Gastroesophageal sphincter (tissue), 4 donors: Measurements from ENCODE around the gene SLC9A1. TPM values are rescaled to one million over a fixed set of nuclear protein-coding genes. Genes with fewer than 3 reads are reported as not detected.

ENCODE experiments used
- ATAC-seq: fragments of 150-250 bp; one replicate; pipeline ENCODE4 v1.9.1; 2016; ENCODE audit warnings: mild to moderate bottlenecking, moderate library complexity
- H3K27ac ChIP-seq, 4 donors: fragments of 200-600 bp; sonication (generic) in 3 of 4; 1 replicate in 3 of 4; 2 replicates in 1 of 4; pipeline ENCODE4 v1.5.1; 2016 to 2019
- H3K27me3 ChIP-seq: fragments of 200-600 bp; sonication (generic); one replicate; pipeline ENCODE4 v1.5.1; 2019
- H3K36me3 ChIP-seq, 2 donors: fragments of 200-600 bp; sonication (generic); one replicate each; pipeline ENCODE4 v1.5.1; 2019; ENCODE audit warnings: control low read depth in 1 of 2
- H3K4me1 ChIP-seq, 3 donors: fragments of 200-600 bp; sonication (generic); 1 replicate in 2 of 3; 2 replicates in 1 of 3; pipeline ENCODE4 v1.5.1; 2016 to 2019; ENCODE audit warnings: control low read depth in 2 of 3
- H3K4me3 ChIP-seq, 2 donors: fragments of 200-600 bp; sonication (generic); one replicate each; pipeline ENCODE4 v1.5.1; 2019; ENCODE audit warnings: mild to moderate bottlenecking in 1 of 2, moderate library complexity in 1 of 2
- H3K9me3 ChIP-seq, 3 donors: fragments of 200-600 bp; sonication (generic); one replicate each; pipeline ENCODE4 v1.5.1; 2017 to 2019; ENCODE audit warnings: control low read depth in 2 of 3
- CTCF ChIP-seq, 4 experiments: fragments of 200-600 bp in 2 of 4; fragments of 450-650 bp in 2 of 4; sonication (generic) in 1 of 4; IDR thresholded peaks; one replicate each; pipeline ENCODE4 v1.5.1; 2017 to 2019; ENCODE audit warnings: antibody characterized with exemption in 4 of 4, mild to moderate bottlenecking in 2 of 4, moderate library complexity in 2 of 4
- EP300 ChIP-seq: sonication (generic); formaldehyde crosslinking; IDR thresholded peaks from one replicate; pipeline ENCODE4 v1.6.1; 2017; ENCODE audit warnings: antibody characterized with exemption, mild to moderate bottlenecking
- POLR2A ChIP-seq, 2 donors: fragments of 450-650 bp; IDR thresholded peaks; one replicate each; pipeline ENCODE4 v1.6.1; 2017; ENCODE audit warnings: antibody characterized with exemption in 2 of 2, mild to moderate bottlenecking in 2 of 2, moderate library complexity in 1 of 2
- POLR2AphosphoS5 ChIP-seq: sonication (generic); formaldehyde crosslinking; IDR thresholded peaks from one replicate; pipeline ENCODE4 v1.6.1; 2017; ENCODE audit warnings: antibody characterized with exemption
- WGBS, 2 donors: methylation state at CpG; one replicate each; pipeline ENCODE4 v1.1.5; 2018; ENCODE audit warnings: low coverage in 1 of 2; 5-methylcytosine and 5-hydroxymethylcytosine counted together
- total RNA-seq, 4 donors: library from RNA; depleted of rRNA; stranded (reverse); fragments of >200 nt; gene quantifications; one replicate each; pipeline ENCODE4 v1.1.0, GENCODE V29; 2016

Gene SLC9A1
- total RNA-seq, 4 donors from 2014 or later: 7.2 to 27.8 (median 17.1) TPM

DNA sequence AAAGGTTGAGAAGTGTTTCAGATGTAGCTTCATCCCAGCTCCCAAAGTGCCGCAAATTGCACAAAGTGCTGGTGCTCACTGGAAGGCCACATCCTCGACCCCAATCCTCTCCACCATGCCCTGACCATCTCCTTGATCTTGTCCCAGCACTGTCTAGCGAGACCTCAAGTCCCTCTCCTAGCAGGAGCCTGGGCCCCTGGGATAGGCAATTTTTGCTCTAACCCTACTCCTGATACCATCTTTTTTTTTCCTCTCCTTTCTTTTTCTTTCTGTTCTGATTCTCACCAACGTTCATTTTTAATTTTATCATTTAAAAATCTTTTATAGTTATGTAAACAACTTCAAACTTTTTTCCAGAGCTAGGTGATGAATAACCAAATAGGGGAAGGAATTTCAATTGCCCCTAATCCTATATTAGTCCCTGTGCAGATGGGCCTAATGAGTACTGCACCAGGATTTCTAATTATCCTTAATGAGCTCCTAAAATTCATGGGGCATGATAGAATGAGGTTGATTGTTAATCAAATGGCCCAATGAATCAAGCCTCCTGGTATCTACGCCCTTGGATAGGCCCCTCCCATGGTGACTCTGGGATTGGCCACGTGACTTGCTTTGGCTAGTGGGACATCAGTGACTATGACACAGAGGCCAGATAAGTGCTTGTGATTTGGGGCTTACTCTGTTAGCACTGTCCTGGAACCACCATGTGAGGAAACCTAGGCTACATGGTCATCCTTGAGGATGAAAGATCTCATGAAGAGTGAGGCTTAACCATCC, 100.8 kb downstream of the SLC9A1 start:
- ATAC-seq: no peak
- H3K9me3 ChIP-seq: no peaks in the 10 kb centered on the region
- H3K27ac ChIP-seq: no peak overlapping the region
- H3K36me3 ChIP-seq: no peaks in the 10 kb centered on the region
- no peaks in the 10 kb centered on the region for H3K27me3 ChIP-seq
- TF ChIP-seq POLR2AphosphoS5: no peak
- no peak for TF ChIP-seq EP300
- TF ChIP-seq POLR2A (IDR thresholded peaks at IDR 0.05): no peak
- no peak for TF ChIP-seq CTCF (IDR thresholded peaks at IDR 0.05)
- H3K4me3 ChIP-seq: no peak overlapping the region
- 60 to 76% methylated on average over 3 to 6 of the region's 6 CpGs for WGBS, 2 donors
- H3K4me1 ChIP-seq: peaks cover 0 to 16% (median 0%) of the 10 kb centered on the region in 3 donors

- Histone ChIP-seq H3K36me3 (no peaks in the 10 kb centered on the region), H3K4me3 (no peak overlapping the region), H3K27me3 (no peaks in the 10 kb centered on the region), H3K4me1 (peaks cover 0 to 4% (median 0%) of the 10 kb centered on the region in 3 donors), H3K9me3 (no peaks in the 10 kb centered on the region), H3K27ac (no peak overlapping the region)
- 95 to 97% methylated on average over 3 to 5 of the region's 5 CpGs for WGBS, 2 donors
- TF ChIP-seq POLR2AphosphoS5 (no peak), EP300 (no peak), POLR2A (IDR thresholded peaks at IDR 0.05) (no peak), CTCF (IDR thresholded peaks at IDR 0.05) (no peak)
- ATAC-seq: no peak
These were observed 102.4 kb downstream of the SLC9A1 start for GRCh38 chr1:27052527-27052926.

DNA sequence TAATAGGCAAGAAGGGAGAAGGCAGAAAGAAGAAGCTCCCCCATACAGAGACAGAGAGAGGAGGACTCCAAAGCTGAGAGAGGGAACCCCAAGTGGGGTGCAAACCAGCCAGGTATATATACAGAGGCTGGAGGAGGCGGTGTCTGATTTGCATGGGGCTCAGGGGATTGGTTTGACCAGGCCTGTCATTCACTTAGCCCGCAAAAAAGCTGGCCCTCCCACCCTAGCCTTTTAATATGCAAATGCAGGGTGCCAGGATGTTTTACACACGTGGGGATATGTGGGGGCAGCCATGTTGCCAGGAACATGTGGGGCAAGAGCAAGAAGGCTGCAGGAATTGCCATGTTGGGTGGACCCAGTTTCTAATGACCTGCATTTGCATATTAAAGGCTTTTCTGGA, 105.3 kb downstream of the SLC9A1 start:
- WGBS, 2 donors: 20 to 67% methylated on average over 1 to 3 of the region's 3 CpGs

GRCh38 chr1:27049100-27049499, 105.8 kb downstream of the SLC9A1 start:
- no peak overlapping the region for H3K27ac ChIP-seq
- 71% methylated on average over 2 of the region's 2 CpGs; no CpG with 5 or more reads in 1 of the 2 donors for WGBS, 2 donors
- ATAC-seq: no peak

More for the DNA sequence above, 105.3 kb downstream of the SLC9A1 start:
- Histone ChIP-seq H3K36me3 (no peaks in the 10 kb centered on the region), H3K9me3 (no peaks in the 10 kb centered on the region), H3K4me3 (no peak overlapping the region), H3K27ac (no peak overlapping the region), H3K4me1 (peaks cover 0 to 18% (median 5%) of the 10 kb centered on the region in 3 donors), H3K27me3 (no peaks in the 10 kb centered on the region)
- ATAC-seq: no peak
- TF ChIP-seq POLR2AphosphoS5: no peak
- no peak for TF ChIP-seq CTCF (IDR thresholded peaks at IDR 0.05)
- TF ChIP-seq POLR2A (IDR thresholded peaks at IDR 0.05): no peak
- TF ChIP-seq EP300: no peak

More at GRCh38 chr1:27049100-27049499, 105.8 kb downstream of the SLC9A1 start:
- Histone ChIP-seq H3K27me3 (no peaks in the 10 kb centered on the region), H3K4me1 (peaks cover 0 to 21% (median 5%) of the 10 kb centered on the region in 3 donors), H3K9me3 (no peaks in the 10 kb centered on the region), H3K4me3 (no peak overlapping the region), H3K36me3 (no peaks in the 10 kb centered on the region)
- TF ChIP-seq CTCF (IDR thresholded peaks at IDR 0.05) (no peak), EP300 (no peak), POLR2AphosphoS5 (no peak), POLR2A (IDR thresholded peaks at IDR 0.05) (no peak)

Other genes starting within 250 kb of the SLC9A1 start
- not detected for gene NR0B2, start 241.2 kb downstream of the SLC9A1 start, total RNA-seq
- gene NUDC, start 233.4 kb downstream of the SLC9A1 start, total RNA-seq: 10 to 100 TPM; 64.8 to 94.5 (median 68.1) TPM
- gene KDF1, start 194.7 kb downstream of the SLC9A1 start, total RNA-seq: 1 to 10 TPM in 1 of 4 donors, not detected in 3; 2.3 TPM
- 10 to 100 TPM; 15.9 to 48.4 (median 38.8) TPM for gene TRNP1, start 161.4 kb downstream of the SLC9A1 start, total RNA-seq
- 100 to 1,000 TPM in 3 of 4 donors, 10 to 100 TPM in 1; 89.9 to 284 (median 166) TPM for gene TENT5B, start 142.3 kb downstream of the SLC9A1 start, total RNA-seq
- 10 to 100 TPM; 40.0 to 75.5 (median 49.9) TPM for gene WDTC1, start 79.5 kb upstream of the SLC9A1 start, total RNA-seq
- 10 to 100 TPM; 15.6 to 28.6 (median 24.1) TPM for gene TMEM222, start 167.0 kb upstream of the SLC9A1 start, total RNA-seq
- gene SYTL1, start 186.9 kb upstream of the SLC9A1 start, total RNA-seq: 1 to 10 TPM in 2 of 4 donors, under 1 TPM in 2; 0.81 to 4.8 (median 2.7) TPM
- gene MAP3K6, start 211.8 kb upstream of the SLC9A1 start, total RNA-seq: 10 to 100 TPM; 31.1 to 64.3 (median 54.3) TPM
- 10 to 100 TPM in 1 of 4 donors, 1 to 10 TPM in 3; 4.6 to 11.5 (median 6.3) TPM for gene FCN3, start 219.7 kb upstream of the SLC9A1 start, total RNA-seq
- gene CD164L2, start 228.2 kb upstream of the SLC9A1 start, total RNA-seq: not detected
- under 1 TPM in 1 of 4 donors, not detected in 3; 0.67 TPM for gene GPR3, start 237.5 kb upstream of the SLC9A1 start, total RNA-seq